ENCODE results near the gene PSMD12. TPM values are rescaled to one million over a fixed set of nuclear protein-coding genes. Genes with fewer than 3 reads are reported as not detected.

The PSMD12 gene
- total RNA-seq, 1 donor from 2014 or later: 39.7 TPM

- H3K4me3 ChIP-seq: no peak overlapping the region
- H3K27ac Mint-ChIP-seq: no peak overlapping the region
- H3K79me2 ChIP-seq (ENCODE audit: low read depth): no peaks in the 10 kb centered on the region
- H3K27me3 Mint-ChIP-seq (ENCODE audit: insufficient read depth, low read depth): peaks cover 3% of the 10 kb centered on the region
- H3K9me3 ChIP-seq (ENCODE audit: low read depth): no peaks in the 10 kb centered on the region
- H3K4me2 ChIP-seq: no peak overlapping the region
- peaks cover 11% of the 10 kb centered on the region for H3K36me3 Mint-ChIP-seq
- H3K9ac ChIP-seq: no peak overlapping the region
- no peak overlapping the region for H3K4me3 Mint-ChIP-seq
- H3K27ac ChIP-seq: no peak overlapping the region
- no peak for TF ChIP-seq CTCF (IDR thresholded peaks at IDR 0.05)
- TF ChIP-seq EZH2phosphoT487 (IDR thresholded peaks at IDR 0.05): no peak
- TF ChIP-seq EZH2 (IDR thresholded peaks at IDR 0.05): no peak
- no peaks in the 10 kb centered on the region for H3F3A ChIP-seq (ENCODE audit: low read depth)
- no peaks in the 10 kb centered on the region for H3K36me3 ChIP-seq
- DNase-seq (ENCODE audit: low spot score): no peak
- no peaks in the 10 kb centered on the region for H3K4me1 Mint-ChIP-seq
- no peaks in the 10 kb centered on the region for H3K27me3 ChIP-seq
- peaks cover 17% of the 10 kb centered on the region for H3K9me3 Mint-ChIP-seq
- no peaks in the 10 kb centered on the region for H4K20me1 ChIP-seq (ENCODE audit: low read depth)
- H3K4me1 ChIP-seq: no peaks in the 10 kb centered on the region
- no peak overlapping the region for H2AFZ ChIP-seq (replicated peaks)
These were observed 33.3 kb upstream of the PSMD12 start for GRCh38 chr17:67399676-67400075.

GRCh38 chr17:67393809-67394397 is 27.5 kb upstream of the PSMD12 start:
- H3K79me2 ChIP-seq (ENCODE audit: low read depth): peaks cover 8% of the 10 kb centered on the region
- no peaks in the 10 kb centered on the region for H4K20me1 ChIP-seq (ENCODE audit: low read depth)
- Mint-ChIP-seq H3K4me3 (no peak overlapping the region), H3K27ac (no peak overlapping the region), H3K4me1 (no peaks in the 10 kb centered on the region), H3K36me3 (peaks cover 8% of the 10 kb centered on the region), H3K9me3 (peaks cover 15% of the 10 kb centered on the region), H3K27me3 (ENCODE audit: insufficient read depth, low read depth) (peaks cover 2% of the 10 kb centered on the region)
- H2AFZ ChIP-seq (replicated peaks): no peak overlapping the region
- H3K4me1 ChIP-seq: no peaks in the 10 kb centered on the region
- H3K4me2 ChIP-seq: no peak overlapping the region
- DNase-seq (ENCODE audit: low spot score): no peak
- no peak overlapping the region for H3K27ac ChIP-seq
- H3K9me3 ChIP-seq (ENCODE audit: low read depth): no peaks in the 10 kb centered on the region
- no peak overlapping the region for H3K4me3 ChIP-seq
- H3F3A ChIP-seq (ENCODE audit: low read depth): no peaks in the 10 kb centered on the region
- TF ChIP-seq CTCF (IDR thresholded peaks at IDR 0.05): no peak
- no peak for TF ChIP-seq EZH2 (IDR thresholded peaks at IDR 0.05)
- no peak for TF ChIP-seq EZH2phosphoT487 (IDR thresholded peaks at IDR 0.05)
- H3K27me3 ChIP-seq: no peaks in the 10 kb centered on the region
- H3K9ac ChIP-seq: no peak overlapping the region
- H3K36me3 ChIP-seq: no peaks in the 10 kb centered on the region

- Histone ChIP-seq H2AFZ (replicated peaks) (no peak overlapping the region), H3K36me3 (no peaks in the 10 kb centered on the region), H3K4me3 (no peak overlapping the region), H3K4me1 (no peaks in the 10 kb centered on the region), H3K27me3 (no peaks in the 10 kb centered on the region), H3K4me2 (no peak overlapping the region), H3K27ac (no peak overlapping the region), H3K9me3 (ENCODE audit: low read depth) (no peaks in the 10 kb centered on the region), H3K9ac (no peak overlapping the region), H4K20me1 (ENCODE audit: low read depth) (no peaks in the 10 kb centered on the region), H3K79me2 (ENCODE audit: low read depth) (peaks cover 21% of the 10 kb centered on the region), H3F3A (ENCODE audit: low read depth) (no peaks in the 10 kb centered on the region)
- H3K4me3 Mint-ChIP-seq: no peak overlapping the region
- no peak for TF ChIP-seq EZH2phosphoT487 (IDR thresholded peaks at IDR 0.05)
- TF ChIP-seq EZH2 (IDR thresholded peaks at IDR 0.05): no peak
- no peak for TF ChIP-seq CTCF (IDR thresholded peaks at IDR 0.05)
- peaks cover 1% of the 10 kb centered on the region for H3K9me3 Mint-ChIP-seq
- peaks cover 2% of the 10 kb centered on the region for H3K27me3 Mint-ChIP-seq (ENCODE audit: insufficient read depth, low read depth)
- H3K36me3 Mint-ChIP-seq: no peaks in the 10 kb centered on the region
- H3K27ac Mint-ChIP-seq: no peak overlapping the region
- peaks cover 2% of the 10 kb centered on the region for H3K4me1 Mint-ChIP-seq
- no peak for DNase-seq (ENCODE audit: low spot score)
These were observed 25.7 kb upstream of the PSMD12 start for GRCh38 chr17:67392111-67392510.

Data from neural progenitor cell (in vitro differentiated cells).